Renal pelvis (tissue), 4 donors: Measurements from ENCODE around the gene RAPGEF4. TPM values are rescaled to one million over a fixed set of nuclear protein-coding genes. Genes with fewer than 3 reads are reported as not detected.
A peak's percentile ranks its signal among the peaks of the same experiment; 100 is the strongest.

Experiments
- DNase-seq: peaks from one replicate; pipeline ENCODE4 v3.0.0-alpha.2; 2013
- polyA plus RNA-seq, 3 donors: library from polyadenylated mRNA; unstranded; fragments of 120-200 nt; gene quantifications; one replicate each; pipeline ENCODE4 v1.2.1, GENCODE V29; 2013; ENCODE audit not compliant: insufficient read length in 3 of 3

RAPGEF4 gene
- polyA plus RNA-seq, 3 donors = 7.9 to 13.0 (median 10.2) TPM

DNA sequence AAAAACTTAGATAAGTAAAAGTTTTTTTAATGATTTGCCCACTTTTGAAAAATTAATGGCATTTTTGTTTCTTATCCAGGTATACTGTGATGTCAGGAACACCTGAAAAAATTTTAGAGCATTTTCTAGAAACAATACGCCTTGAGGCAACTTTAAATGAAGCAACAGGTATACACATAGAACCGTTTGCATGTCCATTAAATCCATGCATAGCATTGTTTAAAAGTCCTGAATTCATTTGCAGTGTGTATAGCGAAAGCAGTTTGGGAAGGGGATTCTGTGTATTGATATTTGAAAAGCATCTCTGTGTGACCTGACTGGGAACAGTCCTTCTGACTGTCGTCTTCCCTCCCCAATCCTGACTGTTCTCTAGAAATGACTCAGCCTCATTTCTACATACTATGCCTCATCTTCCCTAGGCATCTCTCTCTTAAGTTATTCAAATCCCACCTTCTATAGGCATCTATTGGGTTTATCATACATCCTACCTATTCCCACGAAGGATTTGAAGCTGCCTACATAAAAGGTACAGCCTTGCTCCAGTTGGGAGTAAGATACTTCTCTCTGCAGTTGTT, 260.8 kb downstream of the RAPGEF4 start:
- DNase-seq = no peak

DNA sequence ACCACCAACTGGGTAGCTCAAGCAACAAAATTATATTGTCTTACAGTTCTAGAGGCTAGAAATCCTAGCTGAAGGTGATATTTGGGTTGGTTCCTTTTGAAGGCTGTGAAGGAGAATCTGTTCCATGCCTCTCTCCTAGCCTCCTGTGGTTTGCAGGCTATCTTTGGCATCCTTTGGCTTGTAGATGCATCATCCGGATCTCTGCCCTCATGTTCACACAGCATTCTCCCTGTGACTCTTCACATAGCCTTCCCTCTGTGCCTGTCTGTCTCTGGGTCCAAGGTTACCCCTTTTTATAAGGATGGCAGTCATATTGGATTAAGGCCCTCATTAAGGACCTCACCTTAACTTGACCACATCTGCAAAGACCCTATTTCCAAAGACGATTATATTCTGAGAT, 261.4 kb downstream of the RAPGEF4 start:
- no peak for DNase-seq

DNA sequence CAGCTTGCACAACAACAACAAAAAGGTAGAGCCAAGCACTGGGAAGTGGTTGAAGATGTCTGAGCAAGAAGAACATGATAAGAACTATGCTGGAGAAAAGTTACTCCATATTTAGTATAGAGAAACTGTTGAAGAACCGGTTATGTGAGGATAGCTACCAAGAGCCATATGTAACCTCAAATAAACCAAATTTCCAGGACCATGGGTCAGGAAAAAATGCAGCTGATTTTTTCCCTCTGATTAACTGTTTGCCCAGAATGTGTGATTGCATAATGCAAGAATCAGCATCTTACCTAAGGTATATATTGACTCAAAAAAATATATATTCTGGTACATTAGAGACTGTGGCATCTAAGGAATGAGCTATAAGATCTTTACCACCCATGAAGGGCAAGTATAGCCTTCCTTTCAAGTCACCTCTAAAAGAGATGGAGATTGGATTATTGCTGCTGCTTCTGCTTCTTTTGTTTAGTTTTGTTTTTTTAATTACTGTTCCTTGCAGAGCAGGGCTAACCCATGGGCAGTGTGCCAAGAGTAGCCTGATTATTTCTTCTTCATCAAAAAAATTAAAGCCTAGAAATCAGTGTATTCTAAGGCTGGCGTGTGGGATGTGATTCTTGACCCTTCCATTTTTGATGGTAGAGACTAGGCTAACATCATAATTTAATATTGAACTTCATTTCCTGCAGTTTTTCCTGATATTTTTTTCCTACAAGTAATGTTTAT, 263.1 kb downstream of the RAPGEF4 start:
- no peak for DNase-seq

DNA sequence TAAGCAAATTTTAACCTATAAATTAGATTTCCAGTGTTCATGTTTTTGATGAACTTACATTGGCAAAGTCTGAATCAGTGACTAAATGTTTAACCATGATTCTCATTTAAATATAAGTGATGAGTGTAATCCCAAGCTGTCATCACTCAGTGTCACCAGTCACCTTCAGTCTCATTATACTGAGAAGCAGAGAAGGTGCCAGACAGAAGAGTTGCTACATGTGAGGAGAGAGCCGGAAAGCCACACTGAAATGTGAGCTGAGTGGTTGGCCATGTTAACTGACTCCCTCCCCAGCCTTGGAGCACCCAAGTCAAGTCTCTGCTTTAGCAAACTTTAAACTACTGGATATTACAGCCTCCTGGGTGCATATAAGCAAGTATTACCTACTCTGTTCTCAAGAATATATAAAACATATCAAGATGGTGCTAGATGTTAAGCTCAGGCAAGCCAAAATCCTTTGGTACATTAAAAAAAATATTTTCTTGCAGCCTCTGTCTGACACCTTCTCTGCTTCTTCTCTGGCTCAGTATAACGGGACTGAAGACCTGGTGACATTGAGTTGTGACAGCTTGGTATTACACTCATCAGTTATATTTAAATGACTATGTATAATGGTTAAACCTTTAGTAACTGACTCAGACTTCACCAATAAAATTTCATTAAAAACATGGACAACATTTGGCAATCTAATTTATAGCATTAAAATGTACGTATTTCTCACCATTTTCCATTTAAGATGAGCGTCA, 264.2 kb downstream of the RAPGEF4 start:
- no peak for DNase-seq

DNA sequence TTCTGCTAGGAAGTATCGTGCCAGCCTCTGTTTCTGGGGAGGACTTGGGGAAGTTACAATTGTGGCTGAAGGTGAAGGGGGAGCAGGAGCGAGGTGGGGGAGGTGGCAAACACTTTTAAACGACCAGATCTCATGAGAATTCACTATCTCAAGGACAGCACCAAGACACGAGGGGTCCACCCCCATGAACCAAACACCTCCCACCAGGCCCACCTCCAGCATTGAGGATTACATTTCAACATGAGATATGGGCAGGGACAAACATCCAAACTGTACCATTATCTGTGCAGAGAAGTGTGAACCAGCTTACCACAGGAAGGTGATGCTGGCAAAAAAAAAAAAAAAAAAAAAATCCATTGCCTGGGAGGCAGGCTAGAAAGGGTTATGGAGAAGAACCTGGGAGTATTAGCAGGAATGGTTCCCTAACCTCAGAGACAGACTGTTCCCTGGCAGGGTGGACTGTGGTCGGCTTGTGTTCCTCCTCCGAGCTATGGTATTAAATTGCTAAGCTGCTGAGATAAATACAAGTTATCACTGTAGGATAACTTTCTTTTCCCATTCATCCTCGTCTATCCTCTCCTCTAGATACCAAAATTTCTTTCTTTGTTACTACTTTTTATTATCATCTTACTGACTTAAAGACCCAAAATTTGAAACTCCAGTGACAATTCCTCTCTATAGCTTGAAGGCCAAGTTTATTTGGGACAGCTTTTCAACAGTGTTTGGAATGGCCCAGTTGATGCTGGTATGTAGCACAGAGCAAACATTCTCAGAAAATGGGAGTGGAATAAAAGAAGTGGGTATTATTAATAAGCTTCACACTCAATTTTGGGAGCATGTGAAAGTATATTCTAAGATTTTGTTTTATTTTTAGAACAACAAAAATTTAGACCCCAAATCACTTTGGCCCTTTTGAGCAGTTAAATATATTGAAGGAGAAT, 266.3 kb downstream of the RAPGEF4 start:
- DNase-seq = no peak

GRCh38 chr2:173002751-173003541, 267.3 kb downstream of the RAPGEF4 start:
- peak; percentile 24 for DNase-seq

- DNase-seq = no peak
These were observed 273.1 kb downstream of the RAPGEF4 start for GRCh38 chr2:173008786-173009185.

- DNase-seq = no peak
These were observed 274.6 kb downstream of the RAPGEF4 start for GRCh38 chr2:173010233-173010632.

GRCh38 chr2:173016451-173016850, 280.8 kb downstream of the RAPGEF4 start:
- DNase-seq = no peak

GRCh38 chr2:173017646-173018420, 282.2 kb downstream of the RAPGEF4 start:
- no peak for DNase-seq

DNA sequence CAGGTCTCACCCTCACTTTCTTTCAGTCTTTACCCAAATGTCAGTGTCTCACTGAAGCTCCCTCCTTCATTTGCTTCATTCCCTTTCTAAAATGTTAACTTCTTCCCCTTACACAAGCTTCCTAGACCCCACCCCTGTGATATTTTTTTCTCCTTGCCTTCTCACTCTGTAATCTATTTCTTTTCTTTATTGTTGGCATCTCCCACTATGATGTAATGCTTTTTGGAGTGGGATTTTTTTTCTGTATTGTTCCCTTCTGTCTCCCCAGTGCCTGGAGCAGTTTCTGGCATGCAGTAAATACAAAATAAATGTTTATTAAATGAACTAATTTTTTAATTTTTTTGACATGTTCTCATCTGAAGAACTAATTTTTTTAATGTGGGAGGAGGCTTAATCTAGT, 284.1 kb downstream of the RAPGEF4 start:
- DNase-seq = no peak

GRCh38 chr2:173021939-173022371, 286.3 kb downstream of the RAPGEF4 start:
- no peak for DNase-seq

DNA sequence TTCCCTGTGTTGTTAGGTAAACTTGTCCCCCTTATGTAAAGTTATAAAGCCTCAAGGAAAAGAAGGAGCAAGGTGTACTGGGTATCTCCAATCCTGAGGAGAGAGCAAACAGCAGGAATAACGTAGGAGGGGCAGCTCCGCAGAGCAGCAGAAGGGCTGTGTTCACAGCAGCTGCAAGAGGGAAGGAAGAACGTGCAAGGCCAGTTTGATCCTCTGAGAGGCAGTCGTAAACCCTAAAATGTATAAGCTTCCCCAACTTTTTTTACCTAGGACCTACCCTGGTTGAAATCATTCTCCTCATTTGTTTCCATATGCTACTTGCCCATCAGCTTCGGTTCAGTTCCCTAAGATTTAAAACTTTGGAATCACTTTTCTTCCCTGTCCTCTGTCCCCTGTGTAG, 288.1 kb downstream of the RAPGEF4 start:
- DNase-seq = no peak

GRCh38 chr2:173026479-173026878, 290.8 kb downstream of the RAPGEF4 start:
- DNase-seq = no peak

GRCh38 chr2:173027181-173028128, 291.8 kb downstream of the RAPGEF4 start:
- DNase-seq = peak; percentile 89

DNA sequence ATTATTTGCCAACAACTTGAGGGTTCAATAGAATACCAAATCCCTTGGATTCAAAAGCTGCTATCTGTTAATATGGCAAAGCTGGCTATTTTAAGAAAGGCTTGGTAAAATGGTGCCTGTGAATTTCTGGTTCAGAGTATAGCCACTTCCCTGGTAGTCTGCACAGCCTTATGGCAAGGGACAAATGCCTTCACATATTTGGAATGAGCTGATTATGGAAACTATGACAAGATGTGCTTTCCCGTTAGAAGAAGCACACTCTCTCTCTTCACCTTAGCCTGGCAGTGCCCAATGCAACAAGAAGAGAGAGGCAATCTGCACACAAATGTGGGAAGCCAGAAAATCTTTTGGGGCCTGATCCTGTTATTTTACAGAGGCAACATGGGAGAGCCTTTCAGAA, 292.5 kb downstream of the RAPGEF4 start:
- no peak for DNase-seq

- DNase-seq = no peak
These were observed 293.0 kb downstream of the RAPGEF4 start for GRCh38 chr2:173028671-173029070.

- no peak for DNase-seq
These were observed 295.2 kb downstream of the RAPGEF4 start for GRCh38 chr2:173030561-173031490.
